Body of pancreas (tissue), 4 donors: ENCODE results near the gene SAC3D1. TPM values are rescaled to one million over a fixed set of nuclear protein-coding genes. Genes with fewer than 3 reads are reported as not detected.
A peak's percentile ranks its signal among the peaks of the same experiment; 100 is the strongest.

ENCODE experiments used
- ATAC-seq: fragments of 150-250 bp; one replicate; pipeline ENCODE4 v1.9.1; 2016
- DNase-seq, 4 donors: peaks; one replicate each; pipeline ENCODE4 v3.0.0-alpha.2; 2019
- H3K27ac ChIP-seq, 4 donors: fragments of 200-600 bp; sonication (generic); 1 replicate in 3 of 4; 2 replicates in 1 of 4; pipeline versions ENCODE4 v1.5.1 to v1.6.1; 2016 to 2019; ENCODE audit warnings: mild to moderate bottlenecking in 1 of 4, mixed read lengths in 1 of 4, moderate library complexity in 1 of 4
- H3K27me3 ChIP-seq, 2 donors: fragments of 200-600 bp; sonication (generic); one replicate each; pipeline ENCODE4 v1.6.0; 2016; ENCODE audit warnings: mild to moderate bottlenecking in 1 of 2
- H3K36me3 ChIP-seq, 2 donors: fragments of 200-600 bp; sonication (generic); replicated peaks in 1 of 2; 2 replicates each; pipeline ENCODE4 v1.5.1; 2016; ENCODE audit warnings: low read depth in 2 of 2; ENCODE audit not compliant: insufficient read depth in 1 of 2
- H3K4me1 ChIP-seq: fragments of 200-600 bp; sonication (generic); one replicate; pipeline ENCODE4 v1.6.0; 2016
- H3K4me3 ChIP-seq, 2 donors: fragments of 200-600 bp; sonication (generic); 1 replicate in 1 of 2; 2 replicates in 1 of 2; pipeline ENCODE4 v1.5.1; 2016 to 2019
- H3K9me3 ChIP-seq, 3 donors: fragments of 200-600 bp; sonication (generic); 1 replicate in 2 of 3; 2 replicates in 1 of 3; pipeline ENCODE4 v1.5.1; 2016
- POLR2A ChIP-seq, 3 donors: fragments of 450-650 bp; IDR thresholded peaks; one replicate each; pipeline ENCODE4 v1.6.1; 2016; ENCODE audit warnings: antibody characterized with exemption in 3 of 3, mild to moderate bottlenecking in 2 of 3
- WGBS, 2 donors: methylation state at CpG; one replicate each; pipeline ENCODE4 v1.1.5; 2017; 5-methylcytosine and 5-hydroxymethylcytosine counted together
- intact Hi-C: fragments of 100-400 bp; cut with DNase I; formaldehyde crosslinking; loops from one replicate; pipeline ENCODE4 v1.15.1; 2023
- total RNA-seq, 2 donors: library from RNA; depleted of rRNA; stranded (reverse); fragments of >200 nt; gene quantifications; one replicate each; pipeline ENCODE4 v1.1.0, GENCODE V29; 2016
- TF ChIP-seq, protein P1 (sequence below), 7 experiments: fragments of 450-650 bp in 4 of 7; fragments of 200-600 bp in 3 of 7; sonication (generic) in 3 of 7; IDR thresholded peaks; one replicate each; pipeline ENCODE4 v1.5.1; 2016 to 2019; ENCODE audit warnings: antibody characterized with exemption in 7 of 7

SAC3D1 gene
- total RNA-seq, 2 donors from 2014 or later: 5.4 to 30.3 TPM

DNA sequence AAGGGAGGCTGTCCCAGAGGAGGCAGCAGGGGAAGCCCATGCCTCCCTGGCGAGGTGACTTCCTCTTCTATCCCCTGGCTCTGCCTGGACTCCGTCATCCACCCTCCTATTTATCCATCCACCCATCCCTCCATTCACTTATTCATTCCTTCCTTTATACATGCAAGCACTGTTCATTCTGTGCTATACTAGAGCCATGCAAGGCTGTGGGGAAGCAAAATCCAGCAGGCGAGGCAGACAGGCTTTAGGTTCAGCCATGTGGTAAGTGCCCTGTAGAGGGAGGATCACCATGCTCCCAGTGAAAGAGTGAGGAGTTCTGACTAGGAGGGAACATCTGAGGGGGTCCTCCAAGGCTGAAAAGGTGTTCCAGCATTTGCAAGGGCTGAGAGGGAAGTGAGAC, 18.5 kb downstream of the SAC3D1 start:
- WGBS, 2 donors: 50 to 82% methylated on average over 3 of the region's 3 CpGs
- H3K4me3 ChIP-seq: no peak overlapping the region
- H3K27ac ChIP-seq: no peak overlapping the region
- no peaks in the 10 kb centered on the region for H3K27me3 ChIP-seq
- no peaks in the 10 kb centered on the region for H3K36me3 ChIP-seq
- ATAC-seq (no peak), DNase-seq (no peak)
- TF ChIP-seq POLR2A (IDR thresholded peaks at IDR 0.05): no peak
- TF ChIP-seq, protein P1, sequence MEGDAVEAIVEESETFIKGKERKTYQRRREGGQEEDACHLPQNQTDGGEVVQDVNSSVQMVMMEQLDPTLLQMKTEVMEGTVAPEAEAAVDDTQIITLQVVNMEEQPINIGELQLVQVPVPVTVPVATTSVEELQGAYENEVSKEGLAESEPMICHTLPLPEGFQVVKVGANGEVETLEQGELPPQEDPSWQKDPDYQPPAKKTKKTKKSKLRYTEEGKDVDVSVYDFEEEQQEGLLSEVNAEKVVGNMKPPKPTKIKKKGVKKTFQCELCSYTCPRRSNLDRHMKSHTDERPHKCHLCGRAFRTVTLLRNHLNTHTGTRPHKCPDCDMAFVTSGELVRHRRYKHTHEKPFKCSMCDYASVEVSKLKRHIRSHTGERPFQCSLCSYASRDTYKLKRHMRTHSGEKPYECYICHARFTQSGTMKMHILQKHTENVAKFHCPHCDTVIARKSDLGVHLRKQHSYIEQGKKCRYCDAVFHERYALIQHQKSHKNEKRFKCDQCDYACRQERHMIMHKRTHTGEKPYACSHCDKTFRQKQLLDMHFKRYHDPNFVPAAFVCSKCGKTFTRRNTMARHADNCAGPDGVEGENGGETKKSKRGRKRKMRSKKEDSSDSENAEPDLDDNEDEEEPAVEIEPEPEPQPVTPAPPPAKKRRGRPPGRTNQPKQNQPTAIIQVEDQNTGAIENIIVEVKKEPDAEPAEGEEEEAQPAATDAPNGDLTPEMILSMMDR (IDR thresholded peaks at IDR 0.05): no peak
- intact Hi-C loops: no loop called here
- H3K9me3 ChIP-seq: no peaks in the 10 kb centered on the region
- no peaks in the 10 kb centered on the region for H3K4me1 ChIP-seq

DNA sequence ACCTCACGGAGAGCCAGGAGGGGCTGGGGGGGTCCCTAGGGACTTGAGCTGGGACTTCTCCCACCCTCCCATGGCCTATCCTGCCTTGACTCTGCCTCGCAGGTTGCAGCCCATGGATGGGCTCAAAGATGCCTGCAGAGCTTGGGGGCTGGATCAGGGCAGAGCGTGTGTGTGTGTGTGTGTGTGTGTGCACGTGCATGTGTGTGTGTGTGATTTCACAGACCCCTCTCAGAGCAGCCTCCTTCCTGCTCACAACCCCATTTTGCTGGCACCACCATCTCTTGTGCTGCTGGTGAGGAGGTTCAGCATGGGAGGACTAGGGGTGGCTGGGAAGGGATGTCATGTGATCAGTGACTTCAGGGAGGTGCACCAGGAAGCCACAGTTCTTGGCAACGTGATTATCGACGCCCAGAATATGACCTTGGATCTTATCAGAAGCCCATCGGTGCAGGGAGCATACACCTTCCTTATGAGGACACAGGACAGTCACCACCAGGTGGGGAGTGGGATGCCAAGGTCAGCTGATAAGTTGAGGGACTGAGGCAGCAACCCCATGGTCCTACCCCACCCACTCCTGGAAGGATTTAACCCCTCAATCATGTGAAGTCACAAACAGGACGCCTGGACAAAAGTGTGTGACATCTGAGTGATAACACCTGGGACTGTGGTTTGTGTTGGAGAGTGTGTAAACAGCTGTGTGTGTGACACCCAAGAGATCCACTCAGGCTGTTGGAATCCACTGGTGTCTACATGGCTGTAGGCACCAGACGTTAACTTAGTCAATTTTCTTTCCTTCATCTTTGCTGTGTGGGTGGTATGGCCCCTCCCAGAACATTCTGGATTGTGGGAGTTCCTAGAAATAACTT, 19.2 kb downstream of the SAC3D1 start:
- Histone ChIP-seq H3K36me3 (no peaks in the 10 kb centered on the region), H3K9me3 (no peaks in the 10 kb centered on the region), H3K27me3 (no peaks in the 10 kb centered on the region), H3K4me1 (no peaks in the 10 kb centered on the region), H3K27ac (no peak overlapping the region), H3K4me3 (no peak overlapping the region)
- 11 to 41% methylated on average over 6 to 10 of the region's 10 CpGs for WGBS, 2 donors
- TF ChIP-seq, protein P1 (IDR thresholded peaks at IDR 0.05): no peak
- no peak for TF ChIP-seq POLR2A (IDR thresholded peaks at IDR 0.05)
- intact Hi-C loops: no loop called here
- peak; percentile 24 for ATAC-seq
- DNase-seq: no peak

DNA sequence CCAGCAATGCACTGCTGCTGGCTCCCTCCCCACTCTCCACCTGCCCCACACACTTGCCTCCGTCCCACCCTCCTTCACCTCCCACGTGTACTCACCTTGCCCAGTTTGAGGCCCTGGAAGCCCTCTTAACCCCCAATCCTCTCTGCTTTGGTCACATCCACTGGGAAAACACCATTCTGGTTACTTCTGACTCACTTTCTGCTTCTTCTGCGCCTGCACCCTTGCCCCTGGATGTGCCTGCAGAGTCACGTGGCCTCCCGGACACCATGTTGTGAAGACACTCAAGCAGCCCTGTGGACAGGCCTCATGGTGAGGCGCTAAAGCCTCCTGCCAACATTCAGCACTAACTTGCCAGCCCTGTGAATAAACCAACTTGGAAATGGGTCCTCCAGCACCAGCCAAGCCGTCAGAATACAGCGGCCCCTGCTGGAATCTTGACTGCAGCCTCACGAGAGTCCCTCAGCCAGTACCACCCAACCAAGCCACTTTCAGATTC, 20.0 kb downstream of the SAC3D1 start:
- DNase-seq (no peak), ATAC-seq (no peak)
- Histone ChIP-seq H3K36me3 (no peaks in the 10 kb centered on the region), H3K9me3 (no peaks in the 10 kb centered on the region), H3K4me1 (no peaks in the 10 kb centered on the region), H3K4me3 (no peak overlapping the region), H3K27ac (no peak overlapping the region), H3K27me3 (no peaks in the 10 kb centered on the region)
- no peak for TF ChIP-seq POLR2A (IDR thresholded peaks at IDR 0.05)
- TF ChIP-seq, protein P1 (IDR thresholded peaks at IDR 0.05): no peak
- intact Hi-C loops: no loop called here
- 67 to 88% methylated on average over 5 to 9 of the region's 9 CpGs for WGBS, 2 donors

DNA sequence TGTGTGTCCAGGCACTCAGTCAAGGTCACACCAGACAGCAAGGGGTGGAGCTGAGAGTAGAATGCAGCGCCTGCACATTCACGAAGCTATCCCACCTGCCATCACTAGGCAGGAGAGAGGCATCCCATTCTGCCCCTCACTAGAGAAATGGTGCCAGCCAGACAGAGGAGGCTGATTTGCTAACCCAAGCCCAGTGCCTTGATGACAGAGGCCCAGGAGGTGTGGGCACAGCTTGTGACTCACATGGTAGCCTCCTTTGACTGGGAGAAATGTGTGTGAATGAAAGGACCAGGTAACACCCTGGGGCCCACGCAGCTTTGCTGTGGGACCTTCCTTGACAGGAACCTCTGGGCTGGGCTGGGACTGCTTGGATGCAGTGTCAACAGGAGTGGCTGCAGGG, 22.5 kb downstream of the SAC3D1 start:
- no peak for ATAC-seq
- Histone ChIP-seq H3K36me3 (no peaks in the 10 kb centered on the region), H3K27me3 (no peaks in the 10 kb centered on the region), H3K4me1 (no peaks in the 10 kb centered on the region), H3K27ac (no peak overlapping the region), H3K4me3 (no peak overlapping the region), H3K9me3 (no peaks in the 10 kb centered on the region)
- intact Hi-C loops: no loop called here
- WGBS, 2 donors: 50 to 62% methylated on average over 2 to 3 of the region's 3 CpGs
- TF ChIP-seq POLR2A (IDR thresholded peaks at IDR 0.05): no peak
- TF ChIP-seq, protein P1 (IDR thresholded peaks at IDR 0.05): no peak
- DNase-seq: no peak

DNA sequence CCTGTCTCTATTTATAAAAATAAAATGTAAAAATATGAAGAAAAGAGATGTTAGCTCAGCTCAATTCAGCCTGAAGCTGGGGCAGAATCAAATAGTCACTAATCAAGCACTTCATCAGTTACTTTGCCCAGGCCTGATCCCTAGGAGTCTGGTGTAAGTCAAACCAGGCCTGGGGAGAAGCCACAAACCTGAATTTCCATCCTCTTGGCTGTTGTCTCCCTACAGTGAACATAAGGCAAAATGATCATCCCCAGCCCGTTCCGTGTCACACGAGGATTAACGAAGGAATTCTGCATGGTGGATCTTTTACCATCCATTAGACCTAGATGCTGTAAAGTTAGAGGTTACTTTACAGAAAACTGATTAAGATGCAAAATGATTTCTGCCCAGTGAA, 23.8 kb downstream of the SAC3D1 start:
- TF ChIP-seq, protein P1 (IDR thresholded peaks at IDR 0.05): no peak
- no peak for TF ChIP-seq POLR2A (IDR thresholded peaks at IDR 0.05)
- H3K9me3 ChIP-seq: no peaks in the 10 kb centered on the region
- no peak overlapping the region for H3K4me3 ChIP-seq
- WGBS, 2 donors: 86 to 88% methylated on average over 4 of the region's 4 CpGs
- intact Hi-C loops: no loop called here
- no peaks in the 10 kb centered on the region for H3K4me1 ChIP-seq
- no peaks in the 10 kb centered on the region for H3K27me3 ChIP-seq
- no peaks in the 10 kb centered on the region for H3K36me3 ChIP-seq
- DNase-seq (no peak), ATAC-seq (no peak)
- no peak overlapping the region for H3K27ac ChIP-seq
